Activated CD4-positive, alpha-beta memory T cell treated with anti-CD3 and anti-CD28 coated beads, Interleukin-2, amount 10 ng/mL, durations not matched to agents 7 days and 5 days (primary cell): ENCODE measurements around the gene FUBP3. TPM values are rescaled to one million over a fixed set of nuclear protein-coding genes. Genes with fewer than 3 reads are reported as not detected.
"Not testable (repeated sequence)": the region's sequence is repeated elsewhere in the genome, so short reads cannot be mapped to it uniquely, and the experiment has no call there.

Experiments used
- CTCF ChIA-PET: fragments of 350-600 bp; sonication (Branson Sonifier 250); formaldehyde crosslinking; loops from one replicate; lab custom pipeline; 2021; ENCODE audit warnings: antibody characterized with exemption, inconsistent platforms; lab: Charles Lee
- POLR2A ChIA-PET: fragments of 350-600 bp; sonication (Branson Sonifier 250); formaldehyde crosslinking; loops from one replicate; lab custom pipeline; 2021; ENCODE audit warnings: antibody characterized with exemption; lab: Charles Lee
- DNase-seq: peaks from one replicate; pipeline ENCODE4 v3.0.0-alpha.2; 2020
- H3K27ac Mint-ChIP-seq: one replicate; pipeline ENCODE4 v1.8.0; 2021; ENCODE audit warnings: mild to moderate bottlenecking, mixed read lengths
- H3K27me3 Mint-ChIP-seq: one replicate; pipeline ENCODE4 v1.8.0; 2021; ENCODE audit warnings: mixed read lengths
- H3K36me3 Mint-ChIP-seq: one replicate; pipeline ENCODE4 v1.8.0; 2021; ENCODE audit warnings: low read depth, mixed read lengths
- H3K4me1 Mint-ChIP-seq: one replicate; pipeline ENCODE4 v1.8.0; 2021; ENCODE audit warnings: mixed read lengths
- H3K4me3 Mint-ChIP-seq: one replicate; pipeline ENCODE4 v1.8.0; 2021; ENCODE audit warnings: mild to moderate bottlenecking, mixed read lengths
- H3K9me3 Mint-ChIP-seq: one replicate; pipeline ENCODE4 v1.8.0; 2021; ENCODE audit warnings: mixed read lengths
- total RNA-seq, 2 experiments: library from RNA; stranded (reverse); gene quantifications; one replicate each; pipeline ENCODE4 v1.2.3, GENCODE V29; 2021

The FUBP3 gene
- total RNA-seq, 2 experiments from 2014 or later: 30.7 to 32.2 TPM

- Mint-ChIP-seq H3K27ac (no peak overlapping the region), H3K4me1 (peaks cover 3% of the 10 kb centered on the region), H3K4me3 (no peak overlapping the region), H3K36me3 (no peaks in the 10 kb centered on the region), H3K9me3 (no peaks in the 10 kb centered on the region), H3K27me3 (peaks cover 19% of the 10 kb centered on the region)
- DNase-seq: no peak
- CTCF ChIA-PET: interaction anchor here (1.2 kb wide), 1 partner anchor 8 kb away, joined by 3 read pairs; no protein-coding TSS in a partner anchor
- POLR2A ChIA-PET: no interaction called here
These were observed 36.0 kb upstream of the FUBP3 start for GRCh38 chr9:130543368-130543767.

GRCh38 chr9:130543859-130544258 lies 35.5 kb upstream of the FUBP3 start:
- Mint-ChIP-seq H3K36me3 (no peaks in the 10 kb centered on the region), H3K27me3 (peaks cover 14% of the 10 kb centered on the region), H3K27ac (no peak overlapping the region), H3K4me1 (peaks cover 3% of the 10 kb centered on the region), H3K9me3 (peaks cover under 1% of the 10 kb centered on the region), H3K4me3 (no peak overlapping the region)
- POLR2A ChIA-PET: no interaction called here
- CTCF ChIA-PET: no interaction called here
- no peak for DNase-seq

GRCh38 chr9:130544364-130544763 lies 35.0 kb upstream of the FUBP3 start:
- H3K36me3 Mint-ChIP-seq: no peaks in the 10 kb centered on the region
- peaks cover 12% of the 10 kb centered on the region for H3K27me3 Mint-ChIP-seq
- no peak for DNase-seq
- CTCF ChIA-PET: no interaction called here
- peaks cover 5% of the 10 kb centered on the region for H3K9me3 Mint-ChIP-seq
- POLR2A ChIA-PET: no interaction called here
- H3K4me3 Mint-ChIP-seq: no peak overlapping the region
- no peak overlapping the region for H3K27ac Mint-ChIP-seq
- peaks cover 3% of the 10 kb centered on the region for H3K4me1 Mint-ChIP-seq

- no peaks in the 10 kb centered on the region for H3K36me3 Mint-ChIP-seq
- H3K27me3 Mint-ChIP-seq: peaks cover 2% of the 10 kb centered on the region
- H3K4me3 Mint-ChIP-seq: no peak overlapping the region
- peaks cover 8% of the 10 kb centered on the region for H3K9me3 Mint-ChIP-seq
- ChIA-PET CTCF (no interaction called here), POLR2A (interaction anchor here (0.6 kb wide), 1 partner anchor 168 kb away, joined by 3 read pairs; no protein-coding TSS in a partner anchor)
- DNase-seq: no peak
- no peak overlapping the region for H3K27ac Mint-ChIP-seq
- no peaks in the 10 kb centered on the region for H3K4me1 Mint-ChIP-seq
These were observed 31.3 kb upstream of the FUBP3 start for GRCh38 chr9:130548103-130548502.

- Mint-ChIP-seq H3K9me3 (peaks cover 8% of the 10 kb centered on the region), H3K4me1 (no peaks in the 10 kb centered on the region), H3K36me3 (no peaks in the 10 kb centered on the region), H3K27ac (no peak overlapping the region), H3K4me3 (no peak overlapping the region), H3K27me3 (peaks cover 2% of the 10 kb centered on the region)
- ChIA-PET POLR2A (no interaction called here), CTCF (no interaction called here)
- DNase-seq: no peak
These were observed 30.2 kb upstream of the FUBP3 start for GRCh38 chr9:130549093-130549735.

- POLR2A ChIA-PET: no interaction called here
- no peaks in the 10 kb centered on the region for H3K27me3 Mint-ChIP-seq
- CTCF ChIA-PET: interaction anchor here (0.8 kb wide), 1 partner anchor 26 kb away, joined by 3 read pairs; no protein-coding TSS in a partner anchor
- H3K4me1 Mint-ChIP-seq: no peaks in the 10 kb centered on the region
- no peaks in the 10 kb centered on the region for H3K36me3 Mint-ChIP-seq
- no peak overlapping the region for H3K27ac Mint-ChIP-seq
- H3K4me3 Mint-ChIP-seq: no peak overlapping the region
- peaks cover 2% of the 10 kb centered on the region for H3K9me3 Mint-ChIP-seq
- DNase-seq: no peak
These were observed 24.8 kb upstream of the FUBP3 start for GRCh38 chr9:130554606-130555005.

- H3K27ac Mint-ChIP-seq: no peak overlapping the region
- H3K27me3 Mint-ChIP-seq: no peaks in the 10 kb centered on the region
- no peaks in the 10 kb centered on the region for H3K36me3 Mint-ChIP-seq
- ChIA-PET CTCF (interaction anchor here (0.8 kb wide), 1 partner anchor 25 kb away, joined by 3 read pairs; no protein-coding TSS in a partner anchor), POLR2A (no interaction called here)
- no peak for DNase-seq
- H3K4me1 Mint-ChIP-seq: no peaks in the 10 kb centered on the region
- no peaks in the 10 kb centered on the region for H3K9me3 Mint-ChIP-seq
- no peak overlapping the region for H3K4me3 Mint-ChIP-seq
These were observed 24.3 kb upstream of the FUBP3 start for GRCh38 chr9:130555061-130555460.

- Mint-ChIP-seq H3K4me3 (no peak overlapping the region), H3K27ac (no peak overlapping the region), H3K27me3 (peaks cover 2% of the 10 kb centered on the region), H3K36me3 (no peaks in the 10 kb centered on the region), H3K4me1 (no peaks in the 10 kb centered on the region), H3K9me3 (no peaks in the 10 kb centered on the region)
- ChIA-PET CTCF (no interaction called here), POLR2A (no interaction called here)
- no peak for DNase-seq
These were observed 23.4 kb upstream of the FUBP3 start for GRCh38 chr9:130555968-130556367.

GRCh38 chr9:130556396-130557076 lies 22.8 kb upstream of the FUBP3 start:
- ChIA-PET CTCF (no interaction called here), POLR2A (no interaction called here)
- DNase-seq: no peak
- Mint-ChIP-seq H3K4me3 (no peak overlapping the region), H3K4me1 (no peaks in the 10 kb centered on the region), H3K27me3 (peaks cover 2% of the 10 kb centered on the region), H3K36me3 (no peaks in the 10 kb centered on the region), H3K9me3 (no peaks in the 10 kb centered on the region), H3K27ac (no peak overlapping the region)

GRCh38 chr9:130557077-130557468 lies 22.3 kb upstream of the FUBP3 start:
- Mint-ChIP-seq H3K9me3 (no peaks in the 10 kb centered on the region), H3K36me3 (no peaks in the 10 kb centered on the region), H3K27ac (no peak overlapping the region), H3K27me3 (peaks cover 2% of the 10 kb centered on the region), H3K4me1 (no peaks in the 10 kb centered on the region), H3K4me3 (no peak overlapping the region)
- no peak for DNase-seq
- POLR2A ChIA-PET: no interaction called here
- CTCF ChIA-PET: no interaction called here

GRCh38 chr9:130561056-130561455 lies 18.3 kb upstream of the FUBP3 start:
- POLR2A ChIA-PET: no interaction called here
- Mint-ChIP-seq H3K9me3 (no peaks in the 10 kb centered on the region), H3K4me1 (no peaks in the 10 kb centered on the region), H3K27me3 (peaks cover 5% of the 10 kb centered on the region), H3K4me3 (no peak overlapping the region), H3K27ac (no peak overlapping the region), H3K36me3 (no peaks in the 10 kb centered on the region)
- no peak for DNase-seq
- CTCF ChIA-PET: no interaction called here

GRCh38 chr9:130562525-130562924 lies 16.9 kb upstream of the FUBP3 start:
- CTCF ChIA-PET, H3K4me1 Mint-ChIP-seq, POLR2A ChIA-PET, H3K27ac Mint-ChIP-seq, H3K27me3 Mint-ChIP-seq, H3K9me3 Mint-ChIP-seq, H3K4me3 Mint-ChIP-seq, H3K36me3 Mint-ChIP-seq, DNase-seq: not testable (repeated sequence)

- Mint-ChIP-seq H3K36me3 (no peaks in the 10 kb centered on the region), H3K9me3 (no peaks in the 10 kb centered on the region), H3K4me1 (no peaks in the 10 kb centered on the region), H3K27ac (no peak overlapping the region), H3K27me3 (peaks cover 9% of the 10 kb centered on the region), H3K4me3 (no peak overlapping the region)
- ChIA-PET CTCF (interaction anchor here (0.7 kb wide), 1 partner anchor 275 kb away, joined by 3 read pairs; no protein-coding TSS in a partner anchor), POLR2A (no interaction called here)
- DNase-seq: no peak
These were observed 15.6 kb upstream of the FUBP3 start for GRCh38 chr9:130563797-130564196.
